Activated gamma-delta T cell (primary cell): ENCODE results near the gene ABCG4.
A peak's percentile ranks its signal among the peaks of the same experiment; 100 is the strongest.

Experiments
- DNase-seq: peaks from one replicate; lab custom pipeline; 2025; lab: John Stamatoyannopoulos, UW

ABCG4 gene

DNA sequence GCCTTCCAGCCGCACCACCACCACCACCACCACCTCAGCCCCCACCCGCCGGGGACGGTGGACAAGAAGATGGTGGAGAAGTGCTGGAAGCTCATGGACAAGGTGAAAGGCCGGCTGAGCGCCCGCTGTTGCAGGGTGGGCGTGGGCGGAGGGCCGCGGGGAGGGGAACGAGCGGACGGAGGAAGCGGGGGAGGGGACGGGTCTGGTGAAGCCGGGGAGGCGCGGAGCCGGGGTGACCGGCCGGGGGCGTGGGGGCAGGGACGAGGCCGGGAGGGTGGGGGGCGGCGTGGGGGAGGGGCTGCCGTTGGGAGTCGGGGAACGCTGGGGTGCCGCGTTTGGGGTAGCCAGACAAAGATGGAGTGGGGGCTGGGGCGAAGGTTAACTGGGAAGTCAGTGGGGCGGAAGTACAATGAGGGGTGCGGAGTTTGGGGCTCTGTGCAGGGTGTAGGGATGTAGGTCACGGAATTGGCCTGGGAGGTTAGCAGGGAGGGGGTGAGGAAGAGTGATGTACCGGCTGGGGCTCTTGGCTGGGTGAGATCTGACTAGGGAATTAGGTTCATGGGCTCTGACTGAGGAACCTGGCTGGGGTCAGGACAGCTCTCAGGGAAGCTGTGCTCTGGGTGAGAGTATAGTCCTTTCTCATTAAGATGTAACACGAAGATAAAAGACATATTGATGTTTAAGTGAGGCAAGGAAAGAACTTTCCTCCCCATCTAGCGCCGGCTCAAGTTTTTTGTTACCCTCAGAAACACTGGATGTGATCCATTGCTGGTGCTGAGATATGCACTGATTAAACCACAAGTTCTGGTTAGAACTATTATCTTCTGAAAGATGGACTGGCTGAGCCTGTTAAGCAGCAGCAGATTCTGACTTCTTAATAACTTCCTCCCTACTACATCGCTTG, 57.9 kb downstream of the ABCG4 start:
- DNase-seq = peak; percentile 36

DNA sequence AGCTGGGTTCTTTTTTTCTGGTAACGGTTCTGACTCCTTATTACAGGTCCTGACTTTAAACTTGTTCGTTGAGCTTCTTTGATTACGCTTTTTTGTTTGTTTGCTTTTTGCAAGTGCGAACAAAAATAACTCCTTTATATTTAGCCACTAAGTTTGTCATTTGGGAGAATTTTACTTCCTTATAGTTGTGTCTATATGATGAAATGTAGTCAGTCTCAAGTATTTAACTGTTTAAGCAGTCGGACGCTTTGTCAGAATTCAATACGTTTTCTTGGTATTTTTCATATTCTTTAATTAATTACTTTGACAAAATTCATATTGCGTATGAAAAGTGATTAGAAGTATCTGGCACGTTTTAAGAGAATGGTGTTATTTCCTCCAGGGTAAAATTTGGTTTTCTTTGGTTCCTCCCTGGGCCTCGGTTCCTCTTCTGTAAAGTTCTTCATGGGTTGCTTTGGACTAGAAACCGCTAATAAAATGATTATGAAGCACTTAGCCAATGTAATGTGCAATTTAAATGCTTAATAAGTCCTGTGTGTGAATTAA, 58.6 kb downstream of the ABCG4 start:
- DNase-seq = no peak

DNA sequence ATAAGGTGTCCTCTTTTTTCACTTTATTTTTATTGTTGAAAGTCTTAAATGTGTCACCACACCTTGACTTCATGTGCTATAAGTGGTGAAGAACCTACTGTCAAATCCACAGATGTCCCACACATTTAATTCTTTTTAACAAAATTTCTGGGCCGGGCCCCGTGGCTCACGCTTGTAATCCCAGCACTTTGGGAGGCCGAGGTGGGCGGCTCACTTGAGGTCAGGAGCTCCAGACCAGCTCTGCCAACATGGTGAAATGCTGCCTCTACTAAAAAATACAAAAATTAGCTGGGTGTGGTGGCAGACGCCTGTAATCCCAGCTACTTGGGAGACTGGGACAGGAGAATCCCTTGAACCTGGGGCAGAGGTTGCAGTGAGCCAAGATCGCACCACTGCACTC, 60.3 kb downstream of the ABCG4 start:
- no peak for DNase-seq

DNA sequence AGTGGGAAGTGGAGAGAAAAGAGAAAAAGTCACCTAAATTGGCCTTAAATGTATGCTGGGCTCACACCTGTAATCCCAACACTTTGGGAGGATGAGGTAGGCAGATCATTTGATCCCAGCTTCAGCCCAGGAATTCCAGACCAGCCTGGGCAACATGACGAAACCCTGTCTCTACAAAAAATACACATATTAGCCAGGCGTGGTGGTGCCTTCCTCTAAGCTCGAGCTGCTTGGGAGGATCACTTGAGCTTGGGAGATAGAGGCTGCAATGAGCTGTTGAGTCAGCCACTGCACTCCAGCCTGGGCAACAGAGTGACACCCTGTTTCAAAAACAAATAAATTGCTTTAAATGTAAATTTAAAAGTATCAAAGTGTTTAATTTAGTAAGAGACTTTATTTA, 61.2 kb downstream of the ABCG4 start:
- DNase-seq = no peak
